Measurements from ENCODE around the gene AKT3.

- TF ChIP-seq CTCF (optimal IDR thresholded peaks at IDR 0.05 in 1 of 3, IDR thresholded peaks at IDR 0.05 in 1 of 3, conservative IDR thresholded peaks at IDR 0.05 in 1 of 3; ENCODE audit: extremely low read depth in 1 of 3, insufficient read depth in 2 of 3, low read length in 3 of 3): no peak
- TF ChIP-seq EZH2 (IDR thresholded peaks at IDR 0.05; ENCODE audit: low read length): no peak
These were observed 63.5 kb downstream of the AKT3 start for GRCh38 chr1:243786531-243786930.
